Measurements from ENCODE around the gene RPS25.

DNA sequence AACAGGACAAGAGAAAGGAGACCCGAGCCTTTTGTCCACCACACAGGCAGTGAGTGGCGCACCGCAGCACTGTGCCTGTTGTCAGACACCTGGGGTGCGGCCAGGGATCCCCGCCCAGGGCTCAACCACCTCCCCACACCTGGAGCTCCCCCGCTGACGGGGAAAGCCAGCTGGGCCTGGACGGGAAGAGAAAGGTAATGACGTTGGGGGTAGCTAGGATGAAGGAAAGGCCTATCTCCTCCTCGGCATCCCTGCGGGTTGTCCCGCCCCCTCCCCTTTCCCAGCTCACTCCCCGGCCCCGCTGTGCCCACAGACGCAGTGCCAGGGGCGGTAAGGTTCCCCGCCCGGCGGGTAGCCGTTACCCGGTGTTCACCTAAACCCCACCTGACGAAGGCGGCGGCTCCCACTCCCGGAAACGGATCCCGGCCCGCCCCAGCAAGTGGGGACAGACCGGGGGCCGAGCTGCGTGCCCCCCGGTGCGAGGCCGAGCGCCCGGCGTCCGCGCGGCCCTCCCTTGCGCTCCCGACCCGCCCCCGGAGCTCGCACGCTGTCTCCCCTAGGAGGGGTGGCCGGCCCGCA, 38.4 kb upstream of the RPS25 start:
- TF ChIP-seq POLR2AphosphoS5 (IDR thresholded peaks at IDR 0.05; ENCODE audit: low read depth, low read length) (no peak), TCF7L2 (IDR thresholded peaks at IDR 0.05; ENCODE audit: low read depth, low read length) (no peak)
- TF ChIP-seq, protein P1, sequence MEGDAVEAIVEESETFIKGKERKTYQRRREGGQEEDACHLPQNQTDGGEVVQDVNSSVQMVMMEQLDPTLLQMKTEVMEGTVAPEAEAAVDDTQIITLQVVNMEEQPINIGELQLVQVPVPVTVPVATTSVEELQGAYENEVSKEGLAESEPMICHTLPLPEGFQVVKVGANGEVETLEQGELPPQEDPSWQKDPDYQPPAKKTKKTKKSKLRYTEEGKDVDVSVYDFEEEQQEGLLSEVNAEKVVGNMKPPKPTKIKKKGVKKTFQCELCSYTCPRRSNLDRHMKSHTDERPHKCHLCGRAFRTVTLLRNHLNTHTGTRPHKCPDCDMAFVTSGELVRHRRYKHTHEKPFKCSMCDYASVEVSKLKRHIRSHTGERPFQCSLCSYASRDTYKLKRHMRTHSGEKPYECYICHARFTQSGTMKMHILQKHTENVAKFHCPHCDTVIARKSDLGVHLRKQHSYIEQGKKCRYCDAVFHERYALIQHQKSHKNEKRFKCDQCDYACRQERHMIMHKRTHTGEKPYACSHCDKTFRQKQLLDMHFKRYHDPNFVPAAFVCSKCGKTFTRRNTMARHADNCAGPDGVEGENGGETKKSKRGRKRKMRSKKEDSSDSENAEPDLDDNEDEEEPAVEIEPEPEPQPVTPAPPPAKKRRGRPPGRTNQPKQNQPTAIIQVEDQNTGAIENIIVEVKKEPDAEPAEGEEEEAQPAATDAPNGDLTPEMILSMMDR (IDR thresholded peaks at IDR 0.05) = no peak
- TF ChIP-seq, protein P2, sequence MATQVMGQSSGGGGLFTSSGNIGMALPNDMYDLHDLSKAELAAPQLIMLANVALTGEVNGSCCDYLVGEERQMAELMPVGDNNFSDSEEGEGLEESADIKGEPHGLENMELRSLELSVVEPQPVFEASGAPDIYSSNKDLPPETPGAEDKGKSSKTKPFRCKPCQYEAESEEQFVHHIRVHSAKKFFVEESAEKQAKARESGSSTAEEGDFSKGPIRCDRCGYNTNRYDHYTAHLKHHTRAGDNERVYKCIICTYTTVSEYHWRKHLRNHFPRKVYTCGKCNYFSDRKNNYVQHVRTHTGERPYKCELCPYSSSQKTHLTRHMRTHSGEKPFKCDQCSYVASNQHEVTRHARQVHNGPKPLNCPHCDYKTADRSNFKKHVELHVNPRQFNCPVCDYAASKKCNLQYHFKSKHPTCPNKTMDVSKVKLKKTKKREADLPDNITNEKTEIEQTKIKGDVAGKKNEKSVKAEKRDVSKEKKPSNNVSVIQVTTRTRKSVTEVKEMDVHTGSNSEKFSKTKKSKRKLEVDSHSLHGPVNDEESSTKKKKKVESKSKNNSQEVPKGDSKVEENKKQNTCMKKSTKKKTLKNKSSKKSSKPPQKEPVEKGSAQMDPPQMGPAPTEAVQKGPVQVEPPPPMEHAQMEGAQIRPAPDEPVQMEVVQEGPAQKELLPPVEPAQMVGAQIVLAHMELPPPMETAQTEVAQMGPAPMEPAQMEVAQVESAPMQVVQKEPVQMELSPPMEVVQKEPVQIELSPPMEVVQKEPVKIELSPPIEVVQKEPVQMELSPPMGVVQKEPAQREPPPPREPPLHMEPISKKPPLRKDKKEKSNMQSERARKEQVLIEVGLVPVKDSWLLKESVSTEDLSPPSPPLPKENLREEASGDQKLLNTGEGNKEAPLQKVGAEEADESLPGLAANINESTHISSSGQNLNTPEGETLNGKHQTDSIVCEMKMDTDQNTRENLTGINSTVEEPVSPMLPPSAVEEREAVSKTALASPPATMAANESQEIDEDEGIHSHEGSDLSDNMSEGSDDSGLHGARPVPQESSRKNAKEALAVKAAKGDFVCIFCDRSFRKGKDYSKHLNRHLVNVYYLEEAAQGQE (IDR thresholded peaks at IDR 0.05; ENCODE audit: insufficient read depth in 1 of 2, low read depth in 2 of 2, low read length in 1 of 2) = no peak

All from Panc1 (cell line).